GM21737 (cell line): ENCODE data around the gene CSNK1E.
"Not testable (repeated sequence)": the region's sequence is repeated elsewhere in the genome, so short reads cannot be mapped to it uniquely, and the experiment has no call there.

ENCODE experiments used
- ATAC-seq: cut with Tn5 transposase; IDR thresholded peaks from one replicate; pipeline ENCODE4 v1.9.1; 2021; ENCODE audit warnings: mild to moderate bottlenecking, moderate library complexity; ENCODE audit not compliant: unreplicated experiment

Gene CSNK1E

DNA sequence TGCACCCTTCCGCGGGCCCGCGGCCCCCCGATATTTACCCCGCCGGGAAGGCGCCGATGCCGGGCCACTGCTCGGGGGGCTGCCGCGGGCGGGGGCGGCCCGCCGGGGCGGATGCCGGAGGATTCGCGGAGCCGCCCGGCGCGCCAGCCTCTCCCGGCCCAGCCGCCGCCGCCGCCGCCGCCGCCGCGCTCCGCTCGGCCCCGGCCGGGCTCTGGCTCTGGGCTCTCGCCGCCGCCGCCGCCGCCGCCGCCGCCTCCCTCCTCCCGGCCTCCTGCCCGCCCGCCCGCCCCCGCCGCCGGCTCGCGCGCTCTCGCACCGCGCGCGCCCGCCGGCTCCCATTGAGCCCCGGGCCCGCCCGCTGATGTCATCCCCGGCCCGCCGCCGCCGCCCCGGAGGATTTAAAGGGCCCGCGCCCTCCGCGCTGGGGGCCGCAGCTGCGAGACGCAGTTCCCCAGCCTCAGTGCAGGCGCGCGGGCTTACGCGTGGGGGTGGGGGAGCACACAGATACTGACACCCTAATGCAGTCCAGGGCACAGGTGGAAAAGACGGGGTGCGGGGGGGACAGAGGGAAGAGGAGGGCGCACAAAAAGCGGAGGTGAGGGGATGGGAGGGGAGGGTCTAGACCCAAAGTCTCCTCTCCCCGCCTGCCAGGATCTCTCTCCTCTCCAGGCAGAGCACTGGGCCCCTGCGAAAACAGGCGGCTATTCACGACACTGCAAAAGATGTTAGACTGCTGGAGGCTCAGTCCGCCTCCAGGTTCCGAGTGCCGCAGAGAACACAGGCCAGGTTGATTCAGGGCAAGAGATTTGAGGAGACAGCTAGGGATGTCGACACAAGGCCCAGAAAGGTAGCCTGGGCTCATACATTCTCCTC lies at the start of gene CSNK1E:
CSNK1E (minus strand) TSS at position 312 of the 873 bp plus-strand sequence. CDS start 3,276 bp downstream, outside the sequence.
- peak; percentile 28 for ATAC-seq

- ATAC-seq = not testable (repeated sequence)
Observed at GRCh38 chr22:38365829-38366228, 48.6 kb upstream of the CSNK1E start.

- not testable (repeated sequence) for ATAC-seq
Observed at GRCh38 chr22:38365174-38365573, 47.9 kb upstream of the CSNK1E start.

DNA sequence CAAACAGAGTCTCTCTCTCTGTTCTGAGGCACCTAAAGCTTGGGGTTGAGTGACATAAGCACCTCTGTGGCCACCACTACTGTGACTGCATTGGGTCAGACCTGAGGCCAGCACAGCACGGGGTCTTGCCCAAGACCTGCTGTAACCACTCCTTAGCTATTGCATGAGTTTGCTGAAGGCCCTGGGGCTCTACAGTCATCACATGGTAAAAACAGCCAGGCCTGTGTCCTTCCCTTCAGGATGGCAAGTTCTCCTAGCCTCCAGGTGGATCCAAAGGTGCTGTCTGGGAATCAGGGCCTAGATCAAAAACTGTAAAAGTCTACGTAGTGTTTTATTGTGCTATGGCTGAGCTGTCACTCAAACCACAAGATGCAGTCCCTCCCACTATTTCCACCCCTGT lies 43.3 kb upstream of the CSNK1E start:
- ATAC-seq = not testable (repeated sequence)

GRCh38 chr22:38359817-38360216 lies 42.6 kb upstream of the CSNK1E start:
- not testable (repeated sequence) for ATAC-seq

GRCh38 chr22:38357971-38358370 lies 40.7 kb upstream of the CSNK1E start:
- not testable (repeated sequence) for ATAC-seq

DNA sequence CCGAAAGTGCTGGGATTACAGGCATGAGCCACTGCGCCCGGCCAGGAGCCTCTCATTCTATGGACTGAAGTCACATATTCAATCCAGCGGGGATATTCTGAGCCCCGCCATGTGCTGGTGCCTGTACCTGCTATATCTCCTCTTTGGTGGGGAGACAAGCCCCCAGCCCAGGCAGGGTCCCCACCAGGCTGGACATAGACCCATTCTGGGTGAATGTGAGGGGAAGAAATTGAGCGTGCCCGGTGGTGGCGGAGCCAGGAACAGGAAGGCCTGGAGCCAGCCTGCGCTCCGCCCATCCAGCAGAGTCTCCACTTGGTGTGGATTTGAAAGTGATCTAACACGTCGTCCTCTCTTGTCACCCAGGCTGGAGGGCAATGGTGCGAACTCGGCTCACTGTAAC lies 38.0 kb upstream of the CSNK1E start:
- ATAC-seq = no peak

- ATAC-seq = no peak
Observed at GRCh38 chr22:38353701-38354100, 36.5 kb upstream of the CSNK1E start.

DNA sequence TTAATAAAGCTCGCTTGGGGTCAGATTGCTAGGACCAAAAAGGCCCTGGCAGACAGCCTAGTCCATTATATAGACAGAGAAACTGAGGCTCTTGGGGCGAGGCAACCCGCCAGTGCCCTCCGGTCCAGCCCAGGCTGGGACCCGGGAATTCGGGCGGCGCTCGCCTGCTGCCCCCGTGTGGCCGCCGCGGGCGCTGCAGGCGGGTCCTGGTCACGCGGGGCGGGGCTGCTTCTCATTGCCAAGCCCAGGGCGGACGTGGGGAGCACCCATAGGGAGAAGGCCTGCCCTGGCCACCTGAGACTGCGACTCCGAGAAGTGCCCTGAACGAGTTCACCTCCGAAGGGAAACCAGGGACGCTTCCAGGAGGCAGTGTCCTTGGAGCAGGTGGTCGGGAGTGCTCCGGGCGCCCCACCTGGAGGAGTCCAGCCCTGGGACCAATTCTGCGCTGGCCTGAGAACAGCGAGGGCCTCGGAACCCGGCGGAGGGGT lies 36.0 kb upstream of the CSNK1E start:
- ATAC-seq = no peak

- ATAC-seq = no peak
Observed at GRCh38 chr22:38352436-38352835, 35.2 kb upstream of the CSNK1E start.

DNA sequence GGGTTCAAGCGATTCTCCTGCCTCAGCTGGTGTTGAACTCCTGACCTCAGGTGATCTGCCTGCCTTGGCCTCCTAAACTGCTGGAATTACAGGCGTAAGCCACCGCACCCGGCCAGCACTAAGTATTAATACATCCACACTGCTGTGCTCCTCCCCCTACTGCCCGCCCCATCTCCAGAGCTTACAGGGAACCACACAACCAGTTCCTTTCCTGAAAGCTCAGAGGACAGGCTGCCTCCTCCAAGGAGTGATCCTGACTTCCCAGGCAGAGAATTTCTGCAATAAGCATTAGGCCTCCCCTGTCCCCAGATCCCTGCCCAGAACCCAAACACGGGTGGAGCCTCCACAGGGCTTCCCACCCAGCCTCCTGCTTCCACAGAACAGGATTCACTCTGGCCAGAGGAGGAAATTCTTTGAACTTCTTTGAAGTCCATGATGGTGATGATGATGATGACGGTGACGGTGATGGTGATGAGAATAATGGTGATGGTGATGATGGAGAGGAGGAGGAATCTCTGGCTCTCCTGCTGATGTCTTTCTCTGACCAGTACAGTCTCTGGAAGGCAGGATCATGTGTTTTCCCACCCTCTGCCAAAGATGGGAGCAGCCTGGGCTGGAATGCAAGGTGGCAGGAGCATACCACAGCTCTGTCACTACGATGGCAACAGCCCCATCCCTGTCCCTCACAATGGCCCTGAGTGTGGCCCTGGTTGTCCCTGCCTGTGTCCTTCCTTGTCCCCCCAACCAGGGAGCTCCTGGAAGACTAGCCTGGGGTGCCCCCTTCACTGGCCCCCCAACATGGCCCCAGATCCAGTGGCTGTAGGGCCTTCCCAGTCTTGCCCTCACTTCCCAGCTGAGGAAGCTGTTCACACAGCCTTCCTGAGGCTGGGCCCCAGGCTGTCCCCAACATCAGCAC lies 33.5 kb upstream of the CSNK1E start:
- ATAC-seq = no peak

DNA sequence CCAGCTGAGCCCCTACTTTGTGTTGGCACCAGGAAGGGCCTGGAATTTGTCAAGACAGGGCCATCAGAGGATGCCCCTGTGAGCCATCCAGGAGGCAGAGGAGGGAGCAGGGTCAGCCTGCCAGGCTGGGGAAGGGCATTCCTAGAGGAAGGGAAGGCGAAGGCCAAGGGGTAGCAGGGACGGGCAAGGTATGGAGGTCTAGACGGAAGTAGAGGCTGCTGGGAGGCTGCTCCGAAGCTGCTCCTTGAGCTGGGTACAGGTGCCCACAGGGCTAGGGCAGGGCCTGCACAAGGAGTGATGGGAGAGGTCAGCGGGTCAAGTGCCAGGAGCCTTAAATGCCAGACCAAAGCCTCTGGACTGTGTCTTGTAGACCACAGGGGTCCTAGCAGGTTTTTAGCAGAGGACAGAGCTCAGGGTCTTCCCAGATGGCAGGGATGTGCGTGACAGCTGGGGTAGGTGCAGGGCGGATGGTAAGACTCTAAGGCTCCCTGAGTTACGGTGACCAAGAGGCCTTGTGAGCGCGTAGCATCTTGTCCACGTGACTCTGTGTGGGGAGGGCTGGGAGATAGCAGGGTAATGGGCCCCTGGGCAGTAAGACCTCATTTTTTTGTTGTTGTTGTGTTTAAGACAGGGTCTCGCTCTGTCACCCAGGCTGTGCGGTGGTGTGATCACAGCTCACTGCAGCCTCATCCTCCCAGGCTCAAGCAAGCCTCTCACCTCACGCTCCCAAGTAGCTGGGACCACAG lies 31.7 kb upstream of the CSNK1E start:
- no peak for ATAC-seq

GRCh38 chr22:38347944-38348750 lies 30.9 kb upstream of the CSNK1E start:
- no peak for ATAC-seq

- no peak for ATAC-seq
Observed at GRCh38 chr22:38347181-38347943, 30.1 kb upstream of the CSNK1E start.

GRCh38 chr22:38346506-38346905 lies 29.3 kb upstream of the CSNK1E start:
- ATAC-seq = no peak

GRCh38 chr22:38345782-38346181 lies 28.5 kb upstream of the CSNK1E start:
- ATAC-seq = no peak

DNA sequence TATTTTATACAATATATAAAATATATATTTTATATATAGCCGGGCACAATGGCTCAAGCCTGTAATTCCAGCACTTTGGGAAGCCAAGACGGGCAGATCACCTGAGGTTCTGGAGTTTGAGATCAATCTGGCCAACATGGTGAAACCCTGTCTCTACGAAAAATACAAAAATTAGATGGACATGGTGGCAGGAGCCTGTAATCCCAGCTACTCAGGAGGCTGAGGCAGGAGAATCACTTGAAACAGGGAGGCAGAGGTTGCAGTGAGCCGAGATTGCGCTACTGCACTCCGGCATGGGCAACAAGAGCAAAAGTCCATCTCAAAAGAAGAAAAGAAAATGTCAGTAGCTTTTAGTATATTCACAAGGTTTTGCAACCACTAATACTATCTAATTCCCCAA lies 22.7 kb upstream of the CSNK1E start:
- ATAC-seq = not testable (repeated sequence)

- ATAC-seq = no peak
Observed at GRCh38 chr22:38338772-38339379, 21.6 kb upstream of the CSNK1E start.

GRCh38 chr22:38336699-38337098 lies 19.5 kb upstream of the CSNK1E start:
- no peak for ATAC-seq
